22Rv1 (cell line): ENCODE data around the gene DDI2.
"Not testable (repeated sequence)": the region's sequence is repeated elsewhere in the genome, so short reads cannot be mapped to it uniquely, and the experiment has no call there.

Experiments
- H3K27ac ChIP-seq: fragments of 450-650 bp; 2 replicates; pipeline ENCODE4 v1.5.1; 2017
- ZFX ChIP-seq: fragments of 450-650 bp; IDR thresholded peaks from 2 replicates; pipeline ENCODE4 v1.6.1; 2017; ENCODE audit warnings: antibody characterized with exemption, borderline replicate concordance
- TF ChIP-seq, protein P1 (sequence below): fragments of 450-650 bp; IDR thresholded peaks from 2 replicates; pipeline ENCODE4 v1.5.1; 2017; ENCODE audit warnings: mild to moderate bottlenecking

The DDI2 gene

DNA sequence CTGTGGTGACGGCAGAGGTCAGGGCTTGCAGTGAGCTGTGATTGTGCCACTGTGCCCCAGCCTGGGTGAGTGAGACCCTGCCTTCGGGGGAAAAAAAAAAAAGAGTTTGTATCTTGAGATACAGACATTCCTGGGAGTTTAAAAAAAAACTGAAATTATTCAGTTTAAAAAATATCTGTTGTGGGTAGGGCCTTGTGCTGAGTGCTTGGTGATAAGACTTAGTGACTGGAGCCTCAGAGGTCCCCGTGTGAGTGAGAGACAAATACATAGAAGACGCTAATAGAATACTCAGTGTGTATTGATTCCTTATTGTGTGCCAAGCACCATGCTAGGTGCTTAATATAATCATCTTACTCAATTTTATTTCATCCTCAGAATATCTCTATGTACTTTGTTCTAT lies 22.7 kb downstream of the DDI2 start:
- TF ChIP-seq ZFX = no peak
- TF ChIP-seq, protein P1, sequence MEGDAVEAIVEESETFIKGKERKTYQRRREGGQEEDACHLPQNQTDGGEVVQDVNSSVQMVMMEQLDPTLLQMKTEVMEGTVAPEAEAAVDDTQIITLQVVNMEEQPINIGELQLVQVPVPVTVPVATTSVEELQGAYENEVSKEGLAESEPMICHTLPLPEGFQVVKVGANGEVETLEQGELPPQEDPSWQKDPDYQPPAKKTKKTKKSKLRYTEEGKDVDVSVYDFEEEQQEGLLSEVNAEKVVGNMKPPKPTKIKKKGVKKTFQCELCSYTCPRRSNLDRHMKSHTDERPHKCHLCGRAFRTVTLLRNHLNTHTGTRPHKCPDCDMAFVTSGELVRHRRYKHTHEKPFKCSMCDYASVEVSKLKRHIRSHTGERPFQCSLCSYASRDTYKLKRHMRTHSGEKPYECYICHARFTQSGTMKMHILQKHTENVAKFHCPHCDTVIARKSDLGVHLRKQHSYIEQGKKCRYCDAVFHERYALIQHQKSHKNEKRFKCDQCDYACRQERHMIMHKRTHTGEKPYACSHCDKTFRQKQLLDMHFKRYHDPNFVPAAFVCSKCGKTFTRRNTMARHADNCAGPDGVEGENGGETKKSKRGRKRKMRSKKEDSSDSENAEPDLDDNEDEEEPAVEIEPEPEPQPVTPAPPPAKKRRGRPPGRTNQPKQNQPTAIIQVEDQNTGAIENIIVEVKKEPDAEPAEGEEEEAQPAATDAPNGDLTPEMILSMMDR = no peak
- H3K27ac ChIP-seq = no peak overlapping the region

DNA sequence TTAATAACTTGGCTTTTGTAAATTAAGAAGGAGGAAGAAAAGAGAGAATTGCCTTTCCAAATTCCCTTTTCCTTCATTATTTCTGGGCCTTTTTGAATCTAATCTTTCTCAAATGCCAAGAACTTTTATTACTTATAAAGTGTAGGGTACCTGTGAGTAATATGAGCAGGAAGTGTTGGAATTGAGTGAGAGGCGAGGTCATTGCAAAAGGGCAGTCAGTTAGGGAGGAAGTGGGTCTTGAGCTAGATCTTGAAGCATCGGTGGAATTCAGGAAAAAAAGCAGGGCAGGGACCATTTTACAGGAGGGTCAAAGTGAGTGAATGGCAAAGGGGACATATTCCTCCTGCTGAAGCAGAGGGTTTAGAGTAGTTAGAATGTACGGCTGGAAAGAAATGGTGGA lies 23.4 kb downstream of the DDI2 start:
- H3K27ac ChIP-seq = no peak overlapping the region
- no peak for TF ChIP-seq ZFX
- TF ChIP-seq, protein P1 = no peak

DNA sequence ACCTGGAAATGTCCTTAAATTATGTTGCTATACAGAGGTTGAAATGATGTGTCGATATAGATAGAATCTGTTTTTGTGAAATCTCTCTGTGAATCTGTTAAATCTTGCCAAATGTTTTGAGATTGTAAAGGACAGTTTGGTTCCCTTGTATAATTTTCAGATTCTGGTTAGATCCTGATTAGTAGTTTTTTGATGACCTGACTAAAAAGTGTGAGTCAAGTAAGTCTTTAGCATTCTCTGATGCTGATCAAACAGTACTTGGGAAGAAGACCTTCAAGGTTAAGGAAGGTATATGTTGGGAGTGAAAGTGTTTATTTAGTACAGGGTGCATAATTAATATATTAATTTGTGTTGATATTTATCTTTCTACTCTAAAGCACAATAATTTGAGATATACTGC lies 32.7 kb downstream of the DDI2 start:
- no peak for TF ChIP-seq ZFX
- TF ChIP-seq, protein P1 = no peak
- H3K27ac ChIP-seq = no peak overlapping the region

DNA sequence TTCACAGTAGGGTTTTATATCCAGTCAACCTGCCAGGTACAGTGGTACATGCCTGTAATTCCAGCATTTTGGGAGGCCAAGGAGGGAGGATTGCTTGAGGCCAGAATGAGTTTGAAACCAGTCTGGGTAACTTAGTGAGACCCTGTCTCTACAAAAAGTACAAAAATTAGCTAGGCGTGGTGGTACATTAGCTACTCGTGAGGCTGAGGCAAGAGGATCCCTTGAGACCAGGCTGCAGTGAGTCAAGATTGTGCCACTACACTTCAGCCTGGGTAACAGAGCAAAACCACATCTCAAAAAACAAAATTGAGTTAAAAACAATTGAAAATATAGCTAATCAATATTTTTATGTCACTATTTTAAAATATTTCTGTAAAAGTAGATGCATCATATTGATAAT lies 33.2 kb downstream of the DDI2 start:
- H3K27ac ChIP-seq = no peak overlapping the region
- TF ChIP-seq ZFX = no peak
- TF ChIP-seq, protein P1 = no peak

- H3K27ac ChIP-seq = not testable (repeated sequence)
Observed at GRCh38 chr1:15652130-15652529, 34.9 kb downstream of the DDI2 start.

- H3K27ac ChIP-seq = no peak overlapping the region
- TF ChIP-seq ZFX = no peak
- TF ChIP-seq, protein P1 = no peak
Observed at GRCh38 chr1:15654091-15654690, 36.9 kb downstream of the DDI2 start.

GRCh38 chr1:15656464-15656863 lies 39.2 kb downstream of the DDI2 start:
- TF ChIP-seq, protein P1 = no peak
- no peak for TF ChIP-seq ZFX
- no peak overlapping the region for H3K27ac ChIP-seq

DNA sequence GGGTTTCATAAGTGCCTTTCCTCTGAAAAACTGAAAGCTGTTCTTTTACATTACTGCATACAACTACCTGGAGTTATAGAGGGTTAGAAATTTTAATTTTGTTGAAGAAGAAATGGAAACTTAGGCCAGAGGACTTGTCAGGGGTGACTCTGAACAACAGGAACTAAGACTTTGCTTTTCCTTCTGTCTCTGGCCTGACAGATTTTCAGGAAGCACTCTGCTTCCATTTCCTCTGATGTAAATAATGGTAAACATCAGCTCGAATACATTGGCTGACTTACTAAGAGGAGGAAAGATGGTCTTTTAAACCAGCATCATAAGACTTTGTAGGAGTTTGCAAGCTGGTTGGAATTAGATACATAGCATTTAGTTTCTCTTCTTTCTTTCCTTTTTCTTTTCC lies 39.8 kb downstream of the DDI2 start:
- TF ChIP-seq, protein P1 = no peak
- TF ChIP-seq ZFX = no peak
- no peak overlapping the region for H3K27ac ChIP-seq
